Hepatocyte (in vitro differentiated cells): ENCODE results near the gene SMOC1. TPM values are rescaled to one million over a fixed set of nuclear protein-coding genes. Genes with fewer than 3 reads are reported as not detected.

Experiments used
- DNase-seq: peaks from one replicate; pipeline ENCODE4 v3.0.0-alpha.2; 2016; ENCODE audit warnings: low spot score
- H2AFZ ChIP-seq: fragments of 200-600 bp; sonication (generic); 2 replicates; pipeline ENCODE4 v1.6.0; 2016; ENCODE audit warnings: antibody characterized with exemption, mild to moderate bottlenecking
- H3K27ac ChIP-seq: fragments of 200-600 bp; sonication (generic); 2 replicates; pipeline ENCODE4 v1.5.1; 2016; ENCODE audit warnings: mild to moderate bottlenecking
- H3K27me3 ChIP-seq: fragments of 200-600 bp; sonication (generic); 2 replicates; pipeline ENCODE4 v1.6.1; 2016
- H3K36me3 ChIP-seq: fragments of 200-600 bp; sonication (generic); replicated peaks from 2 replicates; pipeline ENCODE4 v1.5.1; 2016; ENCODE audit warnings: low read depth; ENCODE audit not compliant: insufficient read depth
- H3K4me1 ChIP-seq: fragments of 200-600 bp; sonication (generic); 2 replicates; pipeline ENCODE4 v1.5.1; 2016; ENCODE audit warnings: mild to moderate bottlenecking, moderate library complexity; ENCODE audit not compliant: insufficient read depth
- H3K4me2 ChIP-seq: fragments of 200-600 bp; sonication (generic); 2 replicates; pipeline ENCODE4 v1.6.0; 2016
- H3K4me3 ChIP-seq: fragments of 200-600 bp; sonication (generic); 2 replicates; pipeline ENCODE4 v1.5.1; 2016; ENCODE audit warnings: mild to moderate bottlenecking
- H3K79me2 ChIP-seq: fragments of 200-600 bp; sonication (generic); 2 replicates; pipeline ENCODE4 v1.6.0; 2017; ENCODE audit warnings: mild to moderate bottlenecking
- H3K9me2 ChIP-seq: fragments of 200-600 bp; sonication (generic); replicated peaks from 2 replicates; pipeline ENCODE4 v1.6.0; 2017; ENCODE audit warnings: mild to moderate bottlenecking; ENCODE audit not compliant: insufficient read depth
- H3K9me3 ChIP-seq: fragments of 200-600 bp; sonication (generic); 2 replicates; pipeline ENCODE4 v1.5.1; 2016; ENCODE audit warnings: low read depth, mild to moderate bottlenecking
- H4K20me1 ChIP-seq: fragments of 200-600 bp; sonication (generic); 2 replicates; pipeline ENCODE4 v1.6.0; 2016; ENCODE audit warnings: mild to moderate bottlenecking; ENCODE audit not compliant: insufficient read depth, poor library complexity, severe bottlenecking
- EZH2 ChIP-seq: fragments of 200-600 bp; sonication (generic); IDR thresholded peaks from 2 replicates; pipeline ENCODE4 v1.6.1; 2016; ENCODE audit warnings: antibody characterized with exemption, mild to moderate bottlenecking, borderline replicate concordance
- EZH2phosphoT487 ChIP-seq: fragments of 200-600 bp; sonication (generic); IDR thresholded peaks from one replicate; pipeline ENCODE4 v1.6.1; 2018; ENCODE audit warnings: antibody characterized with exemption, mild to moderate bottlenecking, low read depth, moderate library complexity; ENCODE audit not compliant: unreplicated experiment, severe bottlenecking
- WGBS: methylation state at CpG from one replicate; pipeline ENCODE4 v1.1.6; 2016; ENCODE audit warnings: low lambda C conversion rate; ENCODE audit errors: missing lambda C conversion rate; 5-methylcytosine and 5-hydroxymethylcytosine counted together
- polyA plus RNA-seq: library from polyadenylated mRNA; unstranded; fragments of >200 nt; fragmentation: Nextera tagmentation; extraction: Ambion mirVana; gene quantifications from 2 replicates; pipeline ENCODE4 v1.2.1, GENCODE V29; 2016
- total RNA-seq: library from RNA; depleted of rRNA; stranded (reverse); fragments of >200 nt; gene quantifications from 2 replicates; pipeline ENCODE4 v1.2.3, GENCODE V29; 2014
- TF ChIP-seq, protein P1 (sequence below): fragments of 200-600 bp; sonication (generic); IDR thresholded peaks from 2 replicates; pipeline ENCODE4 v1.5.1; 2016; ENCODE audit warnings: antibody characterized with exemption, mild to moderate bottlenecking; ENCODE audit not compliant: poor library complexity

The SMOC1 gene
- total and polyA plus RNA-seq, 2 experiments from 2014 or later = 2.1 to 6.2 TPM

DNA sequence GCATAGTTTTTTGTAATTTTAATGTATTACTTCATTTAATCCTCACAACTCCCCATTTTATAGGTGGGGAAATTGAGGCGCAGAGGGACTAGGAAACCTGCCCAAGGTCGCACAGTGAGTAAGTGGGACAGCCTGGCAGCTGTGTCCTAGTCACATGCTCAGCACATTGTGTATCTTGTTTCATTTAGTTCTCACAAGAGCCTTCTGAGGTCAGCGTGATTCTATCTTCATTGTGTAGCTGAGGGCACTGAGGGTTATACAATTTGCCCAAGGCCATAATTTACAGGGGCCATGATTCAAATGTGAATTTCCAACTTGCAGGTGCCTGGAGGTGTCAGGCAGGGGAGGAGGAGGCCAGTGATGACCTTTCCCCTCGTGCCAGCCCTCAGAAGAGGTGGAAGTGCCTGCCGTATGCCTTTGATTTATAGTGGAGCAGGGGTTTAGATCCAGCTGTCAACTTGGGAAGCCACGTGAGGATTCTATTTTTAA is 30.3 kb upstream of the SMOC1 start:
- no peak overlapping the region for H3K4me3 ChIP-seq
- H3K27ac ChIP-seq = no peak overlapping the region
- WGBS = 54% methylated on average over 6 of the region's 6 CpGs
- no peak overlapping the region for H3K4me2 ChIP-seq
- no peak overlapping the region for H2AFZ ChIP-seq
- H3K27me3 ChIP-seq = no peaks in the 10 kb centered on the region
- H3K36me3 ChIP-seq = no peaks in the 10 kb centered on the region
- TF ChIP-seq EZH2 (no peak), EZH2phosphoT487 (no peak)
- TF ChIP-seq, protein P1, sequence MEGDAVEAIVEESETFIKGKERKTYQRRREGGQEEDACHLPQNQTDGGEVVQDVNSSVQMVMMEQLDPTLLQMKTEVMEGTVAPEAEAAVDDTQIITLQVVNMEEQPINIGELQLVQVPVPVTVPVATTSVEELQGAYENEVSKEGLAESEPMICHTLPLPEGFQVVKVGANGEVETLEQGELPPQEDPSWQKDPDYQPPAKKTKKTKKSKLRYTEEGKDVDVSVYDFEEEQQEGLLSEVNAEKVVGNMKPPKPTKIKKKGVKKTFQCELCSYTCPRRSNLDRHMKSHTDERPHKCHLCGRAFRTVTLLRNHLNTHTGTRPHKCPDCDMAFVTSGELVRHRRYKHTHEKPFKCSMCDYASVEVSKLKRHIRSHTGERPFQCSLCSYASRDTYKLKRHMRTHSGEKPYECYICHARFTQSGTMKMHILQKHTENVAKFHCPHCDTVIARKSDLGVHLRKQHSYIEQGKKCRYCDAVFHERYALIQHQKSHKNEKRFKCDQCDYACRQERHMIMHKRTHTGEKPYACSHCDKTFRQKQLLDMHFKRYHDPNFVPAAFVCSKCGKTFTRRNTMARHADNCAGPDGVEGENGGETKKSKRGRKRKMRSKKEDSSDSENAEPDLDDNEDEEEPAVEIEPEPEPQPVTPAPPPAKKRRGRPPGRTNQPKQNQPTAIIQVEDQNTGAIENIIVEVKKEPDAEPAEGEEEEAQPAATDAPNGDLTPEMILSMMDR = no peak
- no peak for DNase-seq
- no peaks in the 10 kb centered on the region for H3K9me3 ChIP-seq
- H3K9me2 ChIP-seq = no peaks in the 10 kb centered on the region
- H4K20me1 ChIP-seq = no peaks in the 10 kb centered on the region
- H3K79me2 ChIP-seq = no peaks in the 10 kb centered on the region
- H3K4me1 ChIP-seq = no peaks in the 10 kb centered on the region

DNA sequence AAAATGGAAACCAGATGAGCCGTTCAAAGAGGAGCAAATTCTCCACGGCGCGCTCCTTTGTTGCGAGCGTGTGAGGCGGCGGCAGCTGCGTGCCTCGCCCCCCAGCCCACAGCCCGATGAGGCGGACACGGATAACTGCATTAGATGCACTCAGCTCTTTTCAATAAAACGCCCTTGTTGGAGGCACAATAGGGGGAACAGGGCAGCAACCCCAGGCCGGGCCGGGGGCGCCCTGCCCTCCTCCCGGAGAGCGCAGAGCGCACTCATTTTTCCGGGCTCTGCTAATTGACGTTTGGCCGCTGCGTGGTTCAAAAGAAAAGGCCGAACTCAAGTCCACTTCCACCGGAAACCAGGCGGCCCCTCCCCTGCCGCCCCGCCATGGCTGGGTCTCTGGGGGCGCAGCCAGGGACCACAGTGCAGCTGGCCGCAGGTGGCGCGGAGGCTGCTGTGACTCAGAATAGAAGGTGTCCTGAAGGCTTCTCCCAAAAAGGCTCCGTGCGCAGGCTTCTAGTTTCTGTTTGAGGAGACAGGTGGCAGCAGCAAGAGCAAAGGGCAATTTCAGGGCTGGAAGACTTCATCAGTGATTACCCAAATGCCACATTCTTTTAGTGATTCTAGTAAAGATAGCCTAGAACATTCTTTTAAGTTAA is 29.0 kb upstream of the SMOC1 start:
- H3K4me1 ChIP-seq = no peaks in the 10 kb centered on the region
- H3K27me3 ChIP-seq = no peaks in the 10 kb centered on the region
- WGBS = 88% methylated on average over 33 of the region's 35 CpGs
- H3K4me2 ChIP-seq = peak overlapping the region; percentile 24
- no peaks in the 10 kb centered on the region for H3K36me3 ChIP-seq
- H3K4me3 ChIP-seq = no peak overlapping the region
- TF ChIP-seq, protein P1 = no peak
- TF ChIP-seq EZH2phosphoT487 (no peak), EZH2 (no peak)
- no peaks in the 10 kb centered on the region for H4K20me1 ChIP-seq
- no peak overlapping the region for H2AFZ ChIP-seq
- no peaks in the 10 kb centered on the region for H3K79me2 ChIP-seq
- DNase-seq = peak; percentile 54
- H3K9me2 ChIP-seq = no peaks in the 10 kb centered on the region
- H3K9me3 ChIP-seq = no peaks in the 10 kb centered on the region
- peak overlapping the region; percentile 77 for H3K27ac ChIP-seq

DNA sequence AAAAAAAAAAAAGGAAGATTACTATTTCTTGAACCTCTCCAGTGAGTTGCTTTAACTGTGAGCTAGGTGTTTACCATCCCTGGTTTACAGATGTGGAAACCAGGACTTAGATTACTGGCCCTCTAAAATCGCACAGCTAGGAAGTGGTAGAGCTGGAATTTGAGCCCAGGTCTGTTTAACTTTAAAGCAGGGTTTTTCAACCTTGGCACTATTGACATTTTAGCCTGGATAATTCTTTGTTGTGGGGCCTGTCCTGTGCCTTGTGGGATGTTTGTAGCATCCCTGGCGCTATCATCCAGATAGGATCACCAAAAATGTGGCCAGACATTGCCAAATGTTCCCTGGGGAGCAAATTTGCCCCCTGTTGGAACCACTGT is 28.5 kb upstream of the SMOC1 start:
- Histone ChIP-seq H3K9me3 (no peaks in the 10 kb centered on the region), H3K79me2 (no peaks in the 10 kb centered on the region), H3K4me3 (no peak overlapping the region), H3K4me1 (no peaks in the 10 kb centered on the region), H3K36me3 (no peaks in the 10 kb centered on the region), H3K4me2 (no peak overlapping the region), H3K27ac (peak overlapping the region; percentile 54), H2AFZ (no peak overlapping the region), H3K27me3 (no peaks in the 10 kb centered on the region), H4K20me1 (no peaks in the 10 kb centered on the region), H3K9me2 (no peaks in the 10 kb centered on the region)
- TF ChIP-seq EZH2phosphoT487 (no peak), EZH2 (no peak)
- TF ChIP-seq, protein P1 = no peak
- WGBS = 43% methylated on average over 2 of the region's 2 CpGs
- DNase-seq = peak; percentile 27
